ENCODE results near the gene VOPP1.

DNA sequence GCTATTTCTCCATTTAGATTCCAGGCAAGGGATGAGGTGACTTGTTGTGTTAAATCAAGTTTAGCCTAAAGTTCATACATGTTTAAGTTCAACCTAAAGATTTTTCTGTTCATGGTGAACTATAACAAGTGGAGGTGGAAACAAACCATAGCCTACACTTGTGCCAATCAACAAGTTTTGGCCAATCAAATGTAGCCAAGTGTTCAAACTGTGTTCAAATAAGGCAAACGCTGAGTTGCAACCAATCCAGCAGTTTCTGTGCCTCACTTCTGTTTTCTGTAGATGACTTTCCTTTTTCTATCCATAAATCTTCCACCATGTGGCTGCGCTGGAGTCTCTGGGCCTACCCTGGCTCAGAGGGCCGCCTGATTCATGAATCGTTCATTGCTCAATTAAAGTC is 4.5 kb upstream of the VOPP1 start:
- TF ChIP-seq EZH2 (IDR thresholded peaks at IDR 0.05; ENCODE audit: insufficient read depth, poor library complexity, severe bottlenecking): no peak
- no peak for TF ChIP-seq EZH2phosphoT487 (IDR thresholded peaks at IDR 0.05; ENCODE audit: insufficient read depth, low read depth)

Data from GM23248 (cell line).